Osteocyte (in vitro differentiated cells): ENCODE measurements around the gene NECTIN1. TPM values are rescaled to one million over a fixed set of nuclear protein-coding genes. Genes with fewer than 3 reads are reported as not detected.

ENCODE experiments used
- DNase-seq: peaks from one replicate; pipeline ENCODE4 v3.0.0; 2021; ENCODE audit warnings: mixed read lengths; ENCODE audit not compliant: unreplicated experiment; ENCODE audit errors: extremely low spot score
- H3K27ac Mint-ChIP-seq: one replicate; pipeline ENCODE4 v1.8.0; 2021; ENCODE audit warnings: mild to moderate bottlenecking, mixed read lengths; ENCODE audit not compliant: unreplicated experiment
- H3K27me3 Mint-ChIP-seq: one replicate; pipeline ENCODE4 v1.8.0; 2021; ENCODE audit warnings: mixed read lengths; ENCODE audit not compliant: unreplicated experiment
- H3K36me3 Mint-ChIP-seq: one replicate; pipeline ENCODE4 v1.8.0; 2021; ENCODE audit warnings: mixed read lengths; ENCODE audit not compliant: unreplicated experiment
- H3K4me1 Mint-ChIP-seq: one replicate; pipeline ENCODE4 v1.8.0; 2021; ENCODE audit warnings: mixed read lengths; ENCODE audit not compliant: unreplicated experiment
- H3K4me3 Mint-ChIP-seq: one replicate; pipeline ENCODE4 v1.8.0; 2021; ENCODE audit warnings: mild to moderate bottlenecking, moderate library complexity, mixed read lengths; ENCODE audit not compliant: unreplicated experiment
- H3K9me3 Mint-ChIP-seq: one replicate; pipeline ENCODE4 v1.8.0; 2021; ENCODE audit warnings: mixed read lengths; ENCODE audit not compliant: unreplicated experiment
- CTCF ChIP-seq: fragments of 200-600 bp; sonication (generic); IDR thresholded peaks from 2 replicates; pipeline ENCODE4 v1.5.0; 2021; ENCODE audit warnings: antibody characterized with exemption, mild to moderate bottlenecking, moderate library complexity
- total RNA-seq: library from RNA; stranded (reverse); gene quantifications from 2 replicates; pipeline ENCODE4 v1.2.1, GENCODE V29; 2021

NECTIN1 gene
- total RNA-seq, 1 donor from 2014 or later, result 7.2 TPM

- peaks cover 8% of the 10 kb centered on the region for H3K4me1 Mint-ChIP-seq
- H3K27ac Mint-ChIP-seq, result no peak overlapping the region
- no peak for DNase-seq
- H3K36me3 Mint-ChIP-seq, result no peaks in the 10 kb centered on the region
- H3K4me3 Mint-ChIP-seq, result no peak overlapping the region
- no peaks in the 10 kb centered on the region for H3K9me3 Mint-ChIP-seq
- H3K27me3 Mint-ChIP-seq, result no peaks in the 10 kb centered on the region
- TF ChIP-seq CTCF, result no peak
These were observed 39.7 kb downstream of the NECTIN1 start for GRCh38 chr11:119689302-119689701.

- Mint-ChIP-seq H3K9me3 (no peaks in the 10 kb centered on the region), H3K4me1 (peaks cover 16% of the 10 kb centered on the region), H3K36me3 (no peaks in the 10 kb centered on the region), H3K27ac (no peak overlapping the region), H3K4me3 (no peak overlapping the region), H3K27me3 (no peaks in the 10 kb centered on the region)
- TF ChIP-seq CTCF, result no peak
- DNase-seq, result no peak
These were observed 40.6 kb downstream of the NECTIN1 start for GRCh38 chr11:119688356-119688755.

GRCh38 chr11:119687373-119688046, 41.5 kb downstream of the NECTIN1 start:
- Mint-ChIP-seq H3K27me3 (no peaks in the 10 kb centered on the region), H3K9me3 (no peaks in the 10 kb centered on the region), H3K27ac (no peak overlapping the region), H3K4me1 (peaks cover 16% of the 10 kb centered on the region), H3K4me3 (no peak overlapping the region), H3K36me3 (no peaks in the 10 kb centered on the region)
- no peak for TF ChIP-seq CTCF
- no peak for DNase-seq

GRCh38 chr11:119686177-119686882, 42.7 kb downstream of the NECTIN1 start:
- no peak overlapping the region for H3K4me3 Mint-ChIP-seq
- TF ChIP-seq CTCF, result no peak
- no peaks in the 10 kb centered on the region for H3K27me3 Mint-ChIP-seq
- DNase-seq, result no peak
- H3K27ac Mint-ChIP-seq, result no peak overlapping the region
- H3K4me1 Mint-ChIP-seq, result peaks cover 16% of the 10 kb centered on the region
- no peaks in the 10 kb centered on the region for H3K36me3 Mint-ChIP-seq
- H3K9me3 Mint-ChIP-seq, result no peaks in the 10 kb centered on the region

- TF ChIP-seq CTCF, result no peak
- Mint-ChIP-seq H3K36me3 (no peaks in the 10 kb centered on the region), H3K9me3 (no peaks in the 10 kb centered on the region), H3K4me3 (no peak overlapping the region), H3K4me1 (peaks cover 16% of the 10 kb centered on the region), H3K27ac (no peak overlapping the region), H3K27me3 (no peaks in the 10 kb centered on the region)
- no peak for DNase-seq
These were observed 43.8 kb downstream of the NECTIN1 start for GRCh38 chr11:119685111-119685746.
